Mucosa of descending colon (tissue), 3 donors: ENCODE measurements around the gene HLCS. TPM values are rescaled to one million over a fixed set of nuclear protein-coding genes. Genes with fewer than 3 reads are reported as not detected.

Source experiments
- ATAC-seq: fragments of 200-7000 bp; cut with Tn5 transposase; one replicate; pipeline ENCODE4 v1.9.1; 2020; ENCODE audit warnings: mild to moderate bottlenecking, moderate library complexity
- DNase-seq, 3 donors: peaks; one replicate each; pipeline ENCODE4 v3.0.0-alpha.2; 2020
- H3K36me3 ChIP-seq: fragments of 200-600 bp; one replicate; pipeline ENCODE4 v1.8.0; 2021; ENCODE audit warnings: low read depth, mild to moderate bottlenecking
- H3K4me1 ChIP-seq: fragments of 200-600 bp; one replicate; pipeline ENCODE4 v1.8.0; 2021; ENCODE audit warnings: low read depth, mild to moderate bottlenecking
- H3K4me3 ChIP-seq: fragments of 200-600 bp; one replicate; pipeline ENCODE4 v1.8.0; 2021; ENCODE audit warnings: mild to moderate bottlenecking
- H3K9me3 ChIP-seq: fragments of 200-600 bp; one replicate; pipeline ENCODE4 v1.8.0; 2021; ENCODE audit warnings: mild to moderate bottlenecking
- intact Hi-C, 2 donors: fragments of 100-400 bp; cut with DNase I in 1 of 2; cut with micrococcal nuclease in 1 of 2; formaldehyde crosslinking; loops; one replicate each; pipeline versions ENCODE4 v1.11.0 to v1.11.1; 2022; cut with DNase I, micrococcal nuclease
- total RNA-seq, 3 donors: library from RNA; stranded (reverse); fragmentation: NEBNext Ultra II Directional in 2 of 3; extraction: Animal tissue kit (Norgen Biotek cat#: 25700) in 2 of 3; gene quantifications; one replicate each; pipeline versions ENCODE4 v1.2.1 to v1.2.4, GENCODE V29; 2021 to 2023
- TF ChIP-seq, protein P1 (sequence below): fragments of 200-600 bp; IDR thresholded peaks from one replicate; pipeline ENCODE4 v1.8.0; 2022; ENCODE audit warnings: antibody characterized with exemption, mild to moderate bottlenecking
- donor health status: DM: no; HTN: no; CAD: no; lungs with moderate emphysema.
- donor health status: DM: no; HTN: no; CAD: no.
- donor health status: DM: no; HTN: yes; CAD: no.

HLCS gene
- total RNA-seq, 3 donors from 2014 or later, result 13.3 to 16.7 (median 14.9) TPM

DNA sequence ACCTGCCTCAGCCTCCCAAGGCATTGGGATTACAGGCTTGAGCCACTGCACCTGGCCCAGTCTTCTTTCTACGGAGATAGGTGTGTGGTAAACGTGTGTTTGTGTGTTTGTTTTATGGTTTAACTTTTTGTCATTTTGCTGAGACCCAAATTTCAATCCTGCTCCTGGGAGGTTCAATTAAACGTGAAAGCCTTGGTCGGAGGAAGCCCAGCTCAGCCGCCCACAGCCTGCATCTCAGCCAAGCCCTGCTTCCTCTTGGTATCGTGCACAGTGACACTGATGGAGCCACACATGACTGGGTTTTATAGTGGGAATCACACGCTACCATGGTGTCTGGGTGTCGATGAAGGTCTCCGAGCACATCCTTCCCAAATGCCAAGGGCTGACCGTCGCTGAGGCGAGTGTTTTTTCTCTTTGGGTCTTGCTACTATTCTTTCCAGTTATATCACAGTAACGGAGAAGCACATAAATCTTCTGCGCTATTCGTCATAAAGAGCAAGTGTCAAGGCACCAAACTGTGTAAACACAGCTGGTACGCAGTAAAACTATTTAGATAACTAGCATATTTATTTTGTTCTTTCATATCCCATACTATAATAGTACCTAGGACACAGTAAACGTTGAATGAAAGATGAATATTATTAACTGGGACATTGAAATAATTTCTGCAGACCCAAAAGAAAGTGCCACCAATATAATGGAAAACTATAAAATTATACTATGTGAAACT, 39.3 kb downstream of the HLCS start:
- TF ChIP-seq, protein P1, sequence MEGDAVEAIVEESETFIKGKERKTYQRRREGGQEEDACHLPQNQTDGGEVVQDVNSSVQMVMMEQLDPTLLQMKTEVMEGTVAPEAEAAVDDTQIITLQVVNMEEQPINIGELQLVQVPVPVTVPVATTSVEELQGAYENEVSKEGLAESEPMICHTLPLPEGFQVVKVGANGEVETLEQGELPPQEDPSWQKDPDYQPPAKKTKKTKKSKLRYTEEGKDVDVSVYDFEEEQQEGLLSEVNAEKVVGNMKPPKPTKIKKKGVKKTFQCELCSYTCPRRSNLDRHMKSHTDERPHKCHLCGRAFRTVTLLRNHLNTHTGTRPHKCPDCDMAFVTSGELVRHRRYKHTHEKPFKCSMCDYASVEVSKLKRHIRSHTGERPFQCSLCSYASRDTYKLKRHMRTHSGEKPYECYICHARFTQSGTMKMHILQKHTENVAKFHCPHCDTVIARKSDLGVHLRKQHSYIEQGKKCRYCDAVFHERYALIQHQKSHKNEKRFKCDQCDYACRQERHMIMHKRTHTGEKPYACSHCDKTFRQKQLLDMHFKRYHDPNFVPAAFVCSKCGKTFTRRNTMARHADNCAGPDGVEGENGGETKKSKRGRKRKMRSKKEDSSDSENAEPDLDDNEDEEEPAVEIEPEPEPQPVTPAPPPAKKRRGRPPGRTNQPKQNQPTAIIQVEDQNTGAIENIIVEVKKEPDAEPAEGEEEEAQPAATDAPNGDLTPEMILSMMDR, result no peak
- no peaks in the 10 kb centered on the region for H3K9me3 ChIP-seq
- peak; percentile 87 for ATAC-seq
- peak in 2 of 3 donors; percentile 34 to 35 for DNase-seq
- H3K4me3 ChIP-seq, result no peak overlapping the region
- H3K36me3 ChIP-seq, result no peaks in the 10 kb centered on the region
- peaks cover 8% of the 10 kb centered on the region for H3K4me1 ChIP-seq
- intact Hi-C loops, result loop anchor here in 1 of 2 donors (2.0 kb wide), 1 partner anchor 422 kb away; no protein-coding TSS in a partner anchor

DNA sequence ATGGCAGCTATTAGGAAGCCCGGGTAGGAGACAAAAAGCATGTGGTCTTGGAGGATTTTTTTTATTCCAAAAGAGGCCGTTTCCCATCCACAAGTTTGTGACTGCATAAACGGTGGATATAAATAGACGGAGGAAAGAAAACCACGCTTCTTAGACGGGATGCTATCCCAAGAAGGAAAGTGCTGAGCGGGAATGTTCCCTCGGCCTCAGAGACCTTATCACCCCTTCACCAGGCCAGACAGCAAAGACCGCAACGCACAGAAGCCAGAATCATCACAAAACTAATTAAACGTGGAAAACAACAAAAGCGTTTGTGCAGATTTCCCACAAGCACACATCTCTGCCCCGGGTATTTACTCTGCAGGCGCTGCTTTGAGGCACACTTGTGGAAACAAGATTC, 43.2 kb downstream of the HLCS start:
- peaks cover 7% of the 10 kb centered on the region for H3K4me1 ChIP-seq
- ATAC-seq (no peak), DNase-seq (no peak)
- TF ChIP-seq, protein P1, result no peak
- H3K9me3 ChIP-seq, result no peaks in the 10 kb centered on the region
- no peak overlapping the region for H3K4me3 ChIP-seq
- intact Hi-C loops, result no loop called here
- no peaks in the 10 kb centered on the region for H3K36me3 ChIP-seq

DNA sequence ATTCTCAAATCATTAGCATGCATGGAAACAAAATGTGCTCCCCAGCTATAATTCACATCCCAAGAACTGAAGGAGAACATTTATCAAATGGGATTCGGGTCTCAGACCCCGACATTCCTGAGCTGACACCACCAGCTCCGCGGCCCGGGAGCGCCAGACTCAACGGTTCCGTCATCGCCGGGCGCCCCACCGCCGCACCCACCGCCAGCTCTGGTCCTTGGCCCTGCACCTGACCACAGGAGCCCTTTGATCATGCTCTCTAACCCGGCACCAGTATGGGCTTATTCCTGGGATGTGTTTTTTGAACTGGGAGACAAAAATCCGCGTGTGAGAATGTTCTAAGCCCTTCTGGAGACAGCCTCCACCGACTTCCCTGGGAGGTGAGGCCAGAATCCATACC, 43.6 kb downstream of the HLCS start:
- Histone ChIP-seq H3K36me3 (no peaks in the 10 kb centered on the region), H3K4me3 (no peak overlapping the region), H3K9me3 (no peaks in the 10 kb centered on the region), H3K4me1 (peaks cover 3% of the 10 kb centered on the region)
- TF ChIP-seq, protein P1, result no peak
- DNase-seq, result no peak
- intact Hi-C loops, result no loop called here
- ATAC-seq, result no peak

DNA sequence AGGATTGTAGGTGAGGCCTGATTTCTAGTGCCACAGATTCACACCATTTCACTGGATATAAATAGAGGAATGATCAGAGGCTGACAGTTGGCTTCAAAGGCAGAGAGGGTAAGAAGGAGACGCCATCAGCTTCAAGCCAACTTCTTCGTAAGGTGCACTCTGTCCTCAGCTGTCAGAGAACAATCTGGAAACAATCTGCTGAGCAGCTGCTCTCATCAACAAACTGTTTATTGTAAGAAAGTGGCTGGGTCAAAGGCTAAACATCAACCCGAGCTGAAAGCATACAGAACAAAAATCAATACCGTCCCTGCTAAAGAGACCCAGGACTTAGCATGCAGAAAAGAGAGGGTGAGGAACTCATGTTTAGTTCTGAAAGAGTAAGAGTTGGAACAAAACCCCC, 48.2 kb downstream of the HLCS start:
- intact Hi-C loops, result no loop called here
- no peaks in the 10 kb centered on the region for H3K4me1 ChIP-seq
- H3K36me3 ChIP-seq, result no peaks in the 10 kb centered on the region
- H3K4me3 ChIP-seq, result no peak overlapping the region
- ATAC-seq (no peak), DNase-seq (no peak)
- TF ChIP-seq, protein P1, result no peak
- H3K9me3 ChIP-seq, result no peaks in the 10 kb centered on the region

DNA sequence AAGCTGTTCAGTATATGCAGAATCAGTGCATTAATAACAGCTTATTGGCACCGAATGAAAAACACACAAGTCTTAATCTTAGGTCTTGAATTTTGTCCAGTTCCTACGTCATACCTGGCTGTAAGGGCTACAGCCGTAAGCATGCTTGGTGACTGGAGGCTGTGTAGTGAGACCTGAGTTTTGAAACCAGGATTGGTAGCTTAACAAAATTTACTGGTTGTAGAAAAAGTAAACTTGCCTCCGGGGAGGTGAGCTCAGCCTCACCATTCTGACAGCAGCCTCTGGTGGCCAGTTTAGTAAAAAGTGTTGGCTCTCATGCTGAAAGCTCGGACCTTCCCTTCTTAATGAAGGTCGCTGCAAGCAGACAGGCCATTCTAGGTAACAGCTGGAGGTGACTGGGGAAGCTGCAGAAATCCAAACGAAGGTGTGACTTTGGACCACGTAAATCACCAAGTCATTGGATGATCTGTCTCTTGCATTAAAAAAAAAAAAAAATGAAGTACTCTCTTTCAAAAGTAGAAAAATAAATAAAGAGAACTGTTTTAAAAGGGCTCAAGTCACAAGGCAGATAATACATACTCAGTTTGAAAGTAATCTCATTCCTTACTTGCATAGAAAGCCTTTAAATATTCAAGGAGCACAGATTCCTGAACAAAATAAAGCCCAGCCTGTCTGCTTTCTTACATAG, 48.9 kb downstream of the HLCS start:
- Histone ChIP-seq H3K4me3 (no peak overlapping the region), H3K4me1 (no peaks in the 10 kb centered on the region), H3K9me3 (no peaks in the 10 kb centered on the region), H3K36me3 (no peaks in the 10 kb centered on the region)
- ATAC-seq (peak; percentile 48), DNase-seq (peak in 1 of 3 donors; percentile 29)
- TF ChIP-seq, protein P1, result no peak
- intact Hi-C loops, result no loop called here
